ENCODE data around the gene PRKG2.

The PRKG2 gene

GRCh38 chr4:81256059-81256970 lies 41.3 kb upstream of the PRKG2 start:
- DNase-seq (ENCODE audit: low read depth, low spot score): no peak
- TF ChIP-seq CTCF (IDR thresholded peaks at IDR 0.05; ENCODE audit: low read depth, low read length): no peak
- no peak overlapping the region for H3K4me3 ChIP-seq (ENCODE audit: low read depth, low read length)
- in situ Hi-C loops (cut with HindIII; ENCODE audit: low sequenced_read_pairs): no loop called here

- in situ Hi-C loops (cut with HindIII; ENCODE audit: low sequenced_read_pairs): no loop called here
- no peak overlapping the region for H3K4me3 ChIP-seq (ENCODE audit: low read depth, low read length)
- peak; percentile 74 for DNase-seq (ENCODE audit: low read depth, low spot score)
- TF ChIP-seq CTCF (IDR thresholded peaks at IDR 0.05; ENCODE audit: low read depth, low read length): no peak
These were observed 40.5 kb upstream of the PRKG2 start for GRCh38 chr4:81255524-81255923.

- DNase-seq (ENCODE audit: low read depth, low spot score): no peak
- no peak overlapping the region for H3K4me3 ChIP-seq (ENCODE audit: low read depth, low read length)
- TF ChIP-seq CTCF (IDR thresholded peaks at IDR 0.05; ENCODE audit: low read depth, low read length): no peak
- in situ Hi-C loops (cut with HindIII; ENCODE audit: low sequenced_read_pairs): no loop called here
These were observed 35.4 kb upstream of the PRKG2 start for GRCh38 chr4:81250430-81250829.

GRCh38 chr4:81245218-81246009 lies 30.4 kb upstream of the PRKG2 start:
- no peak for TF ChIP-seq CTCF (IDR thresholded peaks at IDR 0.05; ENCODE audit: low read depth, low read length)
- no peak for DNase-seq (ENCODE audit: low read depth, low spot score)
- in situ Hi-C loops (cut with HindIII; ENCODE audit: low sequenced_read_pairs): no loop called here
- no peak overlapping the region for H3K4me3 ChIP-seq (ENCODE audit: low read depth, low read length)

GRCh38 chr4:81237791-81238190 lies 22.8 kb upstream of the PRKG2 start:
- no peak for DNase-seq (ENCODE audit: low read depth, low spot score)
- TF ChIP-seq CTCF (IDR thresholded peaks at IDR 0.05; ENCODE audit: low read depth, low read length): no peak
- in situ Hi-C loops (cut with HindIII; ENCODE audit: low sequenced_read_pairs): no loop called here
- no peak overlapping the region for H3K4me3 ChIP-seq (ENCODE audit: low read depth, low read length)

- in situ Hi-C loops (cut with HindIII; ENCODE audit: low sequenced_read_pairs): no loop called here
- no peak for DNase-seq (ENCODE audit: low read depth, low spot score)
- no peak for TF ChIP-seq CTCF (IDR thresholded peaks at IDR 0.05; ENCODE audit: low read depth, low read length)
- no peak overlapping the region for H3K4me3 ChIP-seq (ENCODE audit: low read depth, low read length)
These were observed 21.1 kb upstream of the PRKG2 start for GRCh38 chr4:81235982-81236749.

Measured in astrocyte of the spinal cord (primary cell).